ENCODE data around the gene ZNF724.

GRCh38 chr19:23273590-23274412 lies 23.6 kb upstream of the ZNF724 start:
- TF ChIP-seq CTCF (IDR thresholded peaks at IDR 0.05; ENCODE audit: low read depth, low read length, poor library complexity, severe bottlenecking) (peak; percentile 23), EZH2phosphoT487 (IDR thresholded peaks at IDR 0.05; ENCODE audit: borderline replicate concordance, low read length) (no peak)
